Astrocyte (in vitro differentiated cells and primary cell): ENCODE measurements around the gene SH3BP5L. TPM values are rescaled to one million over a fixed set of nuclear protein-coding genes. Genes with fewer than 3 reads are reported as not detected.

ENCODE experiments used
- DNase-seq: peaks from one replicate; pipeline ENCODE4 v3.0.0-alpha.2; 2010; ENCODE audit warnings: low read depth
- FAIRE-seq: peaks from 2 replicates; lab custom pipeline; 2011; peaks lifted over from hg19 to GRCh38; lab: Jason Lieb, UNC
- H2AFZ ChIP-seq: 2 replicates; pipeline ENCODE4 v1.6.0; 2012; ENCODE audit warnings: low read depth, low read length, inconsistent platforms
- H3K27ac ChIP-seq: 2 replicates; pipeline ENCODE4 v1.5.1; 2011; ENCODE audit warnings: low read depth, low read length, inconsistent platforms
- H3K27me3 ChIP-seq: 2 replicates; pipeline ENCODE4 v1.6.0; 2011; ENCODE audit warnings: low read length, inconsistent platforms; ENCODE audit not compliant: insufficient read depth
- H3K36me3 ChIP-seq: 2 replicates; pipeline ENCODE4 v1.5.1; 2011; ENCODE audit warnings: low read length, inconsistent platforms; ENCODE audit not compliant: insufficient read depth
- H3K4me1 ChIP-seq: 2 replicates; pipeline ENCODE4 v1.5.1; 2011; ENCODE audit warnings: low read length, inconsistent platforms; ENCODE audit not compliant: insufficient read depth
- H3K4me2 ChIP-seq: 2 replicates; pipeline ENCODE4 v1.6.0; 2012; ENCODE audit warnings: low read length, inconsistent platforms
- H3K4me3 ChIP-seq: 2 replicates; pipeline ENCODE4 v1.5.1; 2011; ENCODE audit warnings: low read depth, mild to moderate bottlenecking, low read length, inconsistent platforms; ENCODE audit not compliant: insufficient read depth
- H3K79me2 ChIP-seq: 2 replicates; pipeline ENCODE4 v1.6.0; 2012; ENCODE audit warnings: mild to moderate bottlenecking, low read length, inconsistent platforms; ENCODE audit not compliant: insufficient read depth
- H3K9ac ChIP-seq: 2 replicates; pipeline ENCODE4 v1.6.0; 2012; ENCODE audit warnings: mild to moderate bottlenecking, low read length, inconsistent platforms
- H3K9me3 ChIP-seq: 2 replicates; pipeline ENCODE4 v1.5.1; 2012; ENCODE audit warnings: low read depth, mild to moderate bottlenecking, low read length, inconsistent platforms; ENCODE audit not compliant: insufficient read depth
- H4K20me1 ChIP-seq: 2 replicates; pipeline ENCODE4 v1.6.0; 2012; ENCODE audit warnings: low read length, inconsistent platforms; ENCODE audit not compliant: insufficient read depth
- H3K27ac Mint-ChIP-seq: one replicate; pipeline ENCODE4 v1.8.0; 2021; ENCODE audit warnings: mild to moderate bottlenecking, mixed read lengths; ENCODE audit not compliant: unreplicated experiment
- H3K27me3 Mint-ChIP-seq: one replicate; pipeline ENCODE4 v1.8.0; 2021; ENCODE audit warnings: low read depth, mixed read lengths; ENCODE audit not compliant: unreplicated experiment
- H3K36me3 Mint-ChIP-seq: one replicate; pipeline ENCODE4 v1.8.0; 2021; ENCODE audit warnings: low read depth, mixed read lengths; ENCODE audit not compliant: unreplicated experiment
- H3K4me1 Mint-ChIP-seq: one replicate; pipeline ENCODE4 v1.8.0; 2021; ENCODE audit warnings: low read depth, mixed read lengths; ENCODE audit not compliant: unreplicated experiment
- H3K4me3 Mint-ChIP-seq: one replicate; pipeline ENCODE4 v1.8.0; 2021; ENCODE audit warnings: mild to moderate bottlenecking, moderate library complexity, mixed read lengths; ENCODE audit not compliant: unreplicated experiment
- H3K9me3 Mint-ChIP-seq: one replicate; pipeline ENCODE4 v1.8.0; 2021; ENCODE audit warnings: mild to moderate bottlenecking, mixed read lengths; ENCODE audit not compliant: unreplicated experiment
- EZH2 ChIP-seq: IDR thresholded peaks from 2 replicates; pipeline ENCODE4 v1.6.1; 2012; ENCODE audit warnings: mild to moderate bottlenecking, low read length, inconsistent platforms; ENCODE audit not compliant: insufficient read depth
- total RNA-seq: library from RNA; stranded (reverse); gene quantifications from 2 replicates; pipeline ENCODE4 v1.2.1, GENCODE V29; 2021
- TF ChIP-seq, protein P1 (sequence below): IDR thresholded peaks from 2 replicates; pipeline ENCODE4 v1.5.1; 2011; ENCODE audit warnings: low read depth, mild to moderate bottlenecking, inconsistent platforms, low read length, moderate library complexity; ENCODE audit not compliant: insufficient read depth

The SH3BP5L gene
- total RNA-seq, 1 donor from 2014 or later = 37.7 TPM

DNA sequence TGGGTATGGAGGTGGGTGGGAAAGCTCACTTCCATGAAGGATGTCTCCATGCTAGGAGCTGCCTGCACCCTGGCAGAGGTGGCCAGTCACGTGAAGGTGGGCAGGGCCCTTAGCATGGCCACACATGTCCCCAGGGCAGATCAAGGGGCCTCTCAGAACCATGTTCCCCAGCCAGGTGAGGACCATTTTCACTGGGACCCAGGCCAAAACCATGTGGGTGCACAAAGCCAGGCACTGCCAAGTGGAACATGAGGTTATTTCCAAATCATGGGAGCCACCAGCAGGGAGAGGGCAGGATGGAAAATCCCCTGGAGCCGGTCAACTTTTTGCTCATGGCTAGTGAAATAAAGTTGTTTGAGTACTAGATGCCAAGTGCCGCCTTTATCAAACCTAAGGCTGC is 23.4 kb upstream of the SH3BP5L start:
- Histone ChIP-seq H3K9ac (no peak overlapping the region), H3K4me1 (no peaks in the 10 kb centered on the region), H3K4me2 (no peak overlapping the region), H3K36me3 (peaks cover 12% of the 10 kb centered on the region), H3K27me3 (no peaks in the 10 kb centered on the region), H4K20me1 (peaks cover 27% of the 10 kb centered on the region), H3K79me2 (no peaks in the 10 kb centered on the region), H3K27ac (no peak overlapping the region), H3K4me3 (no peak overlapping the region), H2AFZ (no peak overlapping the region), H3K9me3 (no peaks in the 10 kb centered on the region)
- Mint-ChIP-seq H3K4me3 (no peak overlapping the region), H3K27ac (no peak overlapping the region), H3K4me1 (no peaks in the 10 kb centered on the region), H3K9me3 (no peaks in the 10 kb centered on the region), H3K36me3 (peaks cover 15% of the 10 kb centered on the region), H3K27me3 (no peaks in the 10 kb centered on the region)
- TF ChIP-seq, protein P1, sequence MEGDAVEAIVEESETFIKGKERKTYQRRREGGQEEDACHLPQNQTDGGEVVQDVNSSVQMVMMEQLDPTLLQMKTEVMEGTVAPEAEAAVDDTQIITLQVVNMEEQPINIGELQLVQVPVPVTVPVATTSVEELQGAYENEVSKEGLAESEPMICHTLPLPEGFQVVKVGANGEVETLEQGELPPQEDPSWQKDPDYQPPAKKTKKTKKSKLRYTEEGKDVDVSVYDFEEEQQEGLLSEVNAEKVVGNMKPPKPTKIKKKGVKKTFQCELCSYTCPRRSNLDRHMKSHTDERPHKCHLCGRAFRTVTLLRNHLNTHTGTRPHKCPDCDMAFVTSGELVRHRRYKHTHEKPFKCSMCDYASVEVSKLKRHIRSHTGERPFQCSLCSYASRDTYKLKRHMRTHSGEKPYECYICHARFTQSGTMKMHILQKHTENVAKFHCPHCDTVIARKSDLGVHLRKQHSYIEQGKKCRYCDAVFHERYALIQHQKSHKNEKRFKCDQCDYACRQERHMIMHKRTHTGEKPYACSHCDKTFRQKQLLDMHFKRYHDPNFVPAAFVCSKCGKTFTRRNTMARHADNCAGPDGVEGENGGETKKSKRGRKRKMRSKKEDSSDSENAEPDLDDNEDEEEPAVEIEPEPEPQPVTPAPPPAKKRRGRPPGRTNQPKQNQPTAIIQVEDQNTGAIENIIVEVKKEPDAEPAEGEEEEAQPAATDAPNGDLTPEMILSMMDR = no peak
- TF ChIP-seq EZH2 = no peak
- no peak for FAIRE-seq
- DNase-seq = no peak

DNA sequence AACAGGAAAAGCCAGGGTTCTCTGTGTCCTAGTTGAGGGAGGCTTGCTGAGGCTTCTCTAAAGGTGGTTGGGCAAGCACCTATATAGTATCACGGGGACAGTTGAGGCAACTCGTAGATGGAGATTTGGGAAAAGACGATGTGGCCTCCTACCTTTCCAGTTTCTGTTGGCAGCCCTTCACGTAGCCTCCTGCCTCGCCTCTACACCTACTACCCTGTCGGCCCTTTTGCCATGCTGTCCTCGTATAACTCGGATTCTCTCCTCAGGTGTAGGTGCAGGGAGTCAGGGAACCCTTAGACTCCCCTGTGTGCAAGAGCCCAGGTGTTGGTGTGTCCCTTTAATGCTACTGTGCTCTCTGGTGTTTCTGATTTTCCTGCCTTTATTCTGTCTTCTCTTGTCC is 22.9 kb upstream of the SH3BP5L start:
- Histone ChIP-seq H3K9me3 (no peaks in the 10 kb centered on the region), H3K4me2 (no peak overlapping the region), H3K27me3 (no peaks in the 10 kb centered on the region), H3K4me1 (no peaks in the 10 kb centered on the region), H2AFZ (no peak overlapping the region), H4K20me1 (peaks cover 27% of the 10 kb centered on the region), H3K4me3 (no peak overlapping the region), H3K9ac (no peak overlapping the region), H3K36me3 (peaks cover 12% of the 10 kb centered on the region), H3K27ac (no peak overlapping the region), H3K79me2 (no peaks in the 10 kb centered on the region)
- TF ChIP-seq EZH2 = no peak
- TF ChIP-seq, protein P1 = no peak
- Mint-ChIP-seq H3K4me3 (no peak overlapping the region), H3K9me3 (no peaks in the 10 kb centered on the region), H3K27ac (no peak overlapping the region), H3K36me3 (peaks cover 13% of the 10 kb centered on the region), H3K27me3 (no peaks in the 10 kb centered on the region), H3K4me1 (no peaks in the 10 kb centered on the region)
- DNase-seq (no peak), FAIRE-seq (no peak)

DNA sequence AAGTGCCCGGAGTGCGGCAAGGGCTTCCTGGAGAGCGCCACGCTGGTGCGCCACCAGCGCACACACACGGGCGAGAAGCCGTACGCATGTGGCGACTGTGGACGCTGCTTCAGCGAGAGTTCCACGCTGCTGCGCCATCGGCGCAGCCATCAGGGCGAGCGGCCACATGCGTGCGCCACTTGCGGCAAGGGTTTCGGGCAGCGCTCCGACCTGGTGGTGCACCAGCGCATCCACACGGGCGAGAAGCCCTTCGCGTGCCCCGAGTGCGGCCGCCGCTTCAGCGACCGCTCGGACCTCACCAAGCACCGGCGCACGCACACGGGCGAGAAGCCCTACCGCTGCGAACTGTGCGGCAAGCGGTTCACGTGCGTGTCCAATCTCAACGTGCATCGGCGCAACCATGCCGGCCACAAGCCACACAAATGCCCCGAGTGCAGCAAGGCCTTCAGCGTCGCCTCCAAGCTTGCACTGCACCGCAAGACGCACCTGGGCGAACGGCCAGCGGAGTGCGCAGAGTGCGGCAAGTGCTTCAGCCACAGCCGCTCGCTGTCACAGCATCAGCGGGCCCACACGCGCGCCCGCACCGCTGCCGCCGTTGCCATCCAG is 22.3 kb upstream of the SH3BP5L start:
- Histone ChIP-seq H3K27me3 (no peaks in the 10 kb centered on the region), H3K79me2 (peaks cover 4% of the 10 kb centered on the region), H3K4me2 (no peak overlapping the region), H2AFZ (no peak overlapping the region), H3K36me3 (peaks cover 12% of the 10 kb centered on the region), H3K27ac (no peak overlapping the region), H3K4me1 (no peaks in the 10 kb centered on the region), H3K9ac (no peak overlapping the region), H3K4me3 (no peak overlapping the region), H3K9me3 (no peaks in the 10 kb centered on the region), H4K20me1 (peaks cover 27% of the 10 kb centered on the region)
- Mint-ChIP-seq H3K36me3 (peaks cover 13% of the 10 kb centered on the region), H3K9me3 (no peaks in the 10 kb centered on the region), H3K4me1 (no peaks in the 10 kb centered on the region), H3K27ac (no peak overlapping the region), H3K27me3 (no peaks in the 10 kb centered on the region), H3K4me3 (no peak overlapping the region)
- TF ChIP-seq, protein P1 = no peak
- TF ChIP-seq EZH2 = no peak
- FAIRE-seq (no peak), DNase-seq (no peak)
